Activated CD8-positive, alpha-beta memory T cell treated with anti-CD3 and anti-CD28 coated beads for 36 hours (primary cell): ENCODE results near the gene TAS1R3. TPM values are rescaled to one million over a fixed set of nuclear protein-coding genes. Genes with fewer than 3 reads are reported as not detected.

Experiments used
- CTCF ChIA-PET: fragments of 350-600 bp; sonication (Branson Sonifier 250); formaldehyde crosslinking; loops from one replicate; lab custom pipeline; 2021; ENCODE audit warnings: antibody characterized with exemption; lab: Charles Lee
- POLR2A ChIA-PET: fragments of 350-600 bp; sonication (Branson Sonifier 250); formaldehyde crosslinking; loops from one replicate; lab custom pipeline; 2021; ENCODE audit warnings: antibody characterized with exemption; lab: Charles Lee
- total RNA-seq, 2 experiments: library from RNA; stranded (reverse); gene quantifications; one replicate each; pipeline ENCODE4 v1.2.3, GENCODE V29; 2021

The TAS1R3 gene
- total RNA-seq, 2 experiments from 2014 or later: 0.17 to 0.27 TPM

GRCh38 chr1:1371746-1372711, 40.9 kb downstream of the TAS1R3 start:
- CTCF ChIA-PET: interaction anchor here (0.6 to 4.0 kb wide), 17 partner anchors 9 to 378 kb away, joined by 3 to 14 read pairs (median 3); partner anchors contain the start of genes DVL1, MXRA8 and UBE2J2
- POLR2A ChIA-PET: interaction anchor here (0.7 to 1.1 kb wide), 3 partner anchors 18 to 159 kb away, joined by 3 read pairs; no protein-coding TSS in a partner anchor

- CTCF ChIA-PET: interaction anchor here (0.7 to 4.0 kb wide), 11 partner anchors 8 to 371 kb away, joined by 3 to 14 read pairs (median 4); partner anchors contain the start of genes DVL1, MXRA8 and UBE2J2
- POLR2A ChIA-PET: interaction anchor here (1.1 kb wide), 1 partner anchor 160 kb away, joined by 3 read pairs; no protein-coding TSS in a partner anchor
Observed at GRCh38 chr1:1373051-1373814, 42.2 kb downstream of the TAS1R3 start.

- CTCF ChIA-PET: interaction anchor here (0.8 to 4.0 kb wide), 7 partner anchors 9 to 132 kb away, joined by 3 to 12 read pairs (median 4); partner anchors contain the start of genes MRPL20 and MXRA8
- POLR2A ChIA-PET: interaction anchor here (0.9 to 2.2 kb wide), 2 partner anchors 27 to 28 kb away, joined by 3 to 8 read pairs; no protein-coding TSS in a partner anchor
Observed at GRCh38 chr1:1373815-1374588, 42.9 kb downstream of the TAS1R3 start.

- ChIA-PET POLR2A (interaction anchor here (0.9 to 2.2 kb wide), 6 partner anchors 24 to 65 kb away, joined by 3 to 11 read pairs (median 6); partner anchors contain the start of genes CCNL2 and MRPL20), CTCF (interaction anchor here (0.6 to 4.0 kb wide), 8 partner anchors 9 to 131 kb away, joined by 3 to 12 read pairs (median 6); partner anchors contain the start of genes CCNL2, MRPL20 and MXRA8)
Observed at GRCh38 chr1:1374589-1374928, 43.5 kb downstream of the TAS1R3 start.

GRCh38 chr1:1374929-1375662, 44.0 kb downstream of the TAS1R3 start, which contains the start of gene AURKAIP1:
Gene AURKAIP1 (minus strand): TSS chr1:1375207. CDS start chr1:1374756, 451 bp downstream.
- ChIA-PET CTCF (interaction anchor here (0.6 to 4.0 kb wide), 9 partner anchors 10 to 131 kb away, joined by 3 to 12 read pairs (median 5); partner anchors contain the start of genes CCNL2, MRPL20 and MXRA8), POLR2A (interaction anchor here (0.9 to 2.2 kb wide), 6 partner anchors 24 to 65 kb away, joined by 3 to 11 read pairs (median 6); partner anchors contain the start of genes CCNL2 and MRPL20)

GRCh38 chr1:1376551-1377226, 45.6 kb downstream of the TAS1R3 start:
- CTCF ChIA-PET: interaction anchor here (1.0 kb wide), 1 partner anchor 22 kb away, joined by 3 read pairs; the partner anchor contains the start of gene CCNL2

GRCh38 chr1:1377540-1378205, 46.6 kb downstream of the TAS1R3 start:
- CTCF ChIA-PET: interaction anchor here (0.7 to 1.0 kb wide), 2 partner anchors 21 to 24 kb away, joined by 3 read pairs; partner anchors contain the start of gene CCNL2
- POLR2A ChIA-PET: interaction anchor here (0.6 kb wide), 2 partner anchors 20 to 220 kb away, joined by 3 to 6 read pairs; no protein-coding TSS in a partner anchor

More at GRCh38 chr1:1376551-1377226, 45.6 kb downstream of the TAS1R3 start:
- POLR2A ChIA-PET: interaction anchor here (0.7 to 2.2 kb wide), 3 partner anchors 22 to 76 kb away, joined by 3 to 8 read pairs (median 3); partner anchors contain the start of gene CCNL2

GRCh38 chr1:1380860-1381259, 49.8 kb downstream of the TAS1R3 start:
- POLR2A ChIA-PET: no interaction called here

GRCh38 chr1:1381294-1381693, 50.2 kb downstream of the TAS1R3 start:
- POLR2A ChIA-PET: no interaction called here
- CTCF ChIA-PET: interaction anchor here (1.1 kb wide), 1 partner anchor 9 kb away, joined by 3 read pairs; no protein-coding TSS in a partner anchor

More at GRCh38 chr1:1380860-1381259, 49.8 kb downstream of the TAS1R3 start:
- CTCF ChIA-PET: interaction anchor here (1.1 to 1.6 kb wide), 2 partner anchors 9 to 19 kb away, joined by 3 read pairs; no protein-coding TSS in a partner anchor

Other genes with a start within 250 kb of the TAS1R3 start
- gene C1orf159, start 215.2 kb upstream of the TAS1R3 start, total RNA-seq: 10 to 100 TPM; 20.0 to 22.1 TPM
- not detected for gene TTLL10, start 157.4 kb upstream of the TAS1R3 start, total RNA-seq
- 10 to 100 TPM; 79.2 to 80.8 TPM for gene TNFRSF18, start 124.7 kb upstream of the TAS1R3 start, total RNA-seq
- 100 to 1,000 TPM; 152 to 154 TPM for gene TNFRSF4, start 117.1 kb upstream of the TAS1R3 start, total RNA-seq
- gene SDF4, start 99.3 kb upstream of the TAS1R3 start, total RNA-seq: 100 to 1,000 TPM; 142 to 147 TPM
- 10 to 100 TPM; 22.4 to 23.0 TPM for gene B3GALT6, start 99.0 kb upstream of the TAS1R3 start, total RNA-seq
- 1 to 10 TPM in 1 of 2 experiments, under 1 TPM in 1; 0.96 to 1.2 TPM for gene C1QTNF12, start 84.6 kb upstream of the TAS1R3 start, total RNA-seq
- 10 to 100 TPM; 76.5 to 80.1 TPM for gene UBE2J2, start 57.4 kb upstream of the TAS1R3 start, total RNA-seq
- gene SCNN1D, start 50.8 kb upstream of the TAS1R3 start, total RNA-seq: 1 to 10 TPM; 3.1 to 4.7 TPM
- 10 to 100 TPM; 33.6 to 38.3 TPM for gene ACAP3, start 23.4 kb upstream of the TAS1R3 start, total RNA-seq
- gene PUSL1, start 22.7 kb upstream of the TAS1R3 start, total RNA-seq: 10 to 100 TPM; 31.7 to 34.2 TPM
- 100 to 1,000 TPM; 124 to 125 TPM for gene INTS11, start 6.6 kb upstream of the TAS1R3 start, total RNA-seq
- 10 to 100 TPM; 15.6 to 16.0 TPM for gene CPTP, start 6.5 kb upstream of the TAS1R3 start, total RNA-seq
- 10 to 100 TPM; 43.8 to 45.2 TPM for gene DVL1, start 18.1 kb downstream of the TAS1R3 start, total RNA-seq
- under 1 TPM; 0.29 to 0.55 TPM for gene MXRA8, start 27.3 kb downstream of the TAS1R3 start, total RNA-seq
- gene AURKAIP1, start 43.9 kb downstream of the TAS1R3 start, total RNA-seq: 100 to 1,000 TPM; 164 to 167 TPM
- 100 to 1,000 TPM; 110 to 112 TPM for gene CCNL2, start 68.1 kb downstream of the TAS1R3 start, total RNA-seq
- 100 to 1,000 TPM; 191 to 196 TPM for gene MRPL20, start 76.0 kb downstream of the TAS1R3 start, total RNA-seq
- not detected for gene ANKRD65, start 90.0 kb downstream of the TAS1R3 start, total RNA-seq
- gene VWA1, start 104.4 kb downstream of the TAS1R3 start, total RNA-seq: 1 to 10 TPM in 1 of 2 experiments, under 1 TPM in 1; 0.89 to 1.2 TPM
- gene ATAD3C, start 118.4 kb downstream of the TAS1R3 start, total RNA-seq: 1 to 10 TPM; 1.0 to 1.3 TPM
- 10 to 100 TPM; 82.9 to 93.1 TPM for gene ATAD3B, start 140.5 kb downstream of the TAS1R3 start, total RNA-seq
- gene ATAD3A, start 180.9 kb downstream of the TAS1R3 start, total RNA-seq: 10 to 100 TPM; 92.8 to 97.5 TPM
- under 1 TPM in 1 of 2 experiments, not detected in 1; 0.48 TPM for gene TMEM240, start 209.3 kb downstream of the TAS1R3 start, total RNA-seq
- 100 to 1,000 TPM; 121 to 126 TPM for gene SSU72, start 243.6 kb downstream of the TAS1R3 start, total RNA-seq